GM10266 (cell line): Measurements from ENCODE around the gene ZNF480.
"Not testable (repeated sequence)": the region's sequence is repeated elsewhere in the genome, so short reads cannot be mapped to it uniquely, and the experiment has no call there.

Source experiments
- DNase-seq: peaks from one replicate; pipeline ENCODE4 v3.0.0; 2012; ENCODE audit errors: extremely low spot score
- CTCF ChIP-seq: IDR thresholded peaks from 2 replicates; pipeline ENCODE4 v1.5.1; 2012; ENCODE audit warnings: mild to moderate bottlenecking, low read depth; ENCODE audit not compliant: control insufficient read depth, insufficient read depth; ENCODE audit errors: missing control alignments

The ZNF480 gene

GRCh38 chr19:52307275-52307674, 10.3 kb downstream of the ZNF480 start:
- TF ChIP-seq CTCF = no peak
- DNase-seq = no peak

- TF ChIP-seq CTCF = no peak
- no peak for DNase-seq
Measured at GRCh38 chr19:52322429-52322828, 25.5 kb downstream of the ZNF480 start.

- no peak for TF ChIP-seq CTCF
- no peak for DNase-seq
Measured at GRCh38 chr19:52331757-52332156, 34.8 kb downstream of the ZNF480 start.

GRCh38 chr19:52335768-52336116, 38.8 kb downstream of the ZNF480 start:
- DNase-seq = no peak
- TF ChIP-seq CTCF = no peak

- peak; percentile 81 for DNase-seq
- TF ChIP-seq CTCF = no peak
Measured at GRCh38 chr19:52336117-52336790, 39.3 kb downstream of the ZNF480 start, which contains the start of gene ZNF610. Gene ZNF610, plus strand, starts transcription at chr19:52336243. Its CDS starts 12,930 bp downstream, at chr19:52349173.

- DNase-seq = no peak
- no peak for TF ChIP-seq CTCF
Measured at GRCh38 chr19:52336791-52337381, 39.9 kb downstream of the ZNF480 start.

- not testable (repeated sequence) for DNase-seq
Measured at GRCh38 chr19:52339022-52339421, 42.1 kb downstream of the ZNF480 start.
